ENCODE results near the gene IFIT5.

The IFIT5 gene

DNA sequence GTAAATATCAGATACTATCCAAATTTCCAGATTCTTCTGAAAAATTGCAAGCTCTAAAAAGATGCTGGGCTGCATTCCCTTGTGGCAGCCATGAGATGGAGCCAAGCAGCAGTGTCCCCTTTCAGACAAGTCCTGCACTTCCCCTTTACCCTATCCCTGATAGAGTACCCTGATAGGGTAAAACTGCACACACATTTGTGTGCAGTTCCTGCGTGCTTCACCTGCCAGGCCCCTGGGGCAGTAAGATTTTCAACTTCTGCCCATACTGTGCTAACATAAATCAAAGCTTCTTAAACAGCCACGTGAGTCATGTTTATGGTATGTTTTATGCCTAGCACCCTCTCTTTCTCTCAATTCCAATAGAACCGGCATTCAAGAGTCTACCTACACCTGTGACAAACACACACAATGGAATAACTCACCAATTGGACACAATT is 52.2 kb downstream of the IFIT5 start:
- no peak for DNase-seq
- no peak for TF ChIP-seq GATA1 (IDR thresholded peaks at IDR 0.05; ENCODE audit: low read depth, low read length)
- TF ChIP-seq POLR2A (IDR thresholded peaks at IDR 0.05; ENCODE audit: low read length): no peak

DNA sequence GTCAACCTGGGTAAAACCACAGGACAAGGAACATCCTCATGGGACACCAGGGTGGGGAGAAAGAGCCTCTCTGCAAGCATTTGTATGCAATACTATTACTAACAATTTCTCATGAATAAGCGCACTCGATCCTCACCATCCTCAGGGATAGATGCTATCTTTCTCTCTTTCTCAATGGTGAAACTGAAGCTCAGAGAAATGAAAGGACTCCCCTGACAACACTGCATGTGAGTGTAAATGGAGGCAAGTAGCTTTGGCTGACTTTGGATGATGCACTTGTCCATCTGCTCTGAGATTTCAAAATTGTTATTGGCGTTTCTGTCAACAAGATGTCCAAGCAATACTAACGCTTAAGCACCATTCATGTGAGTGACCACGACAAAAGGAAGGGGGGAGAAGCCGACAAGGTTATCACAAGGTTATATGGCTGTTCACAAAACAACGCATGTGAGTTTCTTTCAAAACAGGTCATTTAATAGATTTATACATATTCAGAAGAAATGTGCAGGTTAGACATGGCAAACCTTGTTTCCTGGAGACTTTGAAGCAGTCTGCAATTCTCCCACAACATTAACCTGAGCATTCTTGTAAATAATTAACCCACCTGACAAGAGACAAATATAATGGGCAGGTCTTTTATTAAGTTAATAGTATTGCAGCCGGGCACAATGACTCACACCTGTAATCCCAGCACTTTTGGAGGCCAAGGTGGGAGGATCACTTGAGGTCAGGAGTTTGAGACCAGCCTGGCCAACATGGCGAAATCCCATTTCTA is 54.0 kb downstream of the IFIT5 start:
- no peak for TF ChIP-seq GATA1 (IDR thresholded peaks at IDR 0.05; ENCODE audit: low read depth, low read length)
- TF ChIP-seq POLR2A (IDR thresholded peaks at IDR 0.05; ENCODE audit: low read length): no peak
- no peak for DNase-seq

DNA sequence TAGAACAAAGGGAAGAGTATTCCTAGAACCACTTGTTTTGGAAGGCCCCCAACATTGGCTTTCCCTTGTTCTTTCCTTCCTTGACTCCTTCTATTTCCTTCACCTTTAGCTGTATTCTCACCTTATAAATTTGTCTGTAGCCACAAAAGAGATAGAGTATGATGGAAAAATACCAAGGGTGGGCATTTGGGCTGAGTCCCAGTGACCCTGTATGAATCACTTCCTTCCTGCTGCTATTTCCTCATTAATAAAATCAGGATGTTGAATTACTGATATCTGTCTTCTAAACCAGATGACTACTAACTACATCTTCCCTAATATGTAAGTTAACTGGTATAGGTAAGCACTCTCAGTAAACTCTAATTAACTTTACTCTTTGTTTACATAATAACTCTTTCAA is 55.1 kb downstream of the IFIT5 start:
- DNase-seq: no peak
- TF ChIP-seq POLR2A (IDR thresholded peaks at IDR 0.05; ENCODE audit: low read length): no peak
- TF ChIP-seq GATA1 (IDR thresholded peaks at IDR 0.05; ENCODE audit: low read depth, low read length): no peak
